GM12875 (cell line): ENCODE measurements around the gene CHTOP.

ENCODE experiments used
- H3K4me3 ChIP-seq: one replicate; pipeline ENCODE4 v1.5.1; 2011; ENCODE audit warnings: low read depth, low read length, control low read depth
- CTCF ChIP-seq: IDR thresholded peaks from 2 replicates; pipeline ENCODE4 v1.5.1; 2011; ENCODE audit warnings: low read depth, mild to moderate bottlenecking, control low read depth, inconsistent platforms, low read length, moderate library complexity, borderline replicate concordance; ENCODE audit not compliant: insufficient read depth

Gene CHTOP

GRCh38 chr1:153680120-153680403 is 46.2 kb downstream of the CHTOP start:
- no peak overlapping the region for H3K4me3 ChIP-seq
- TF ChIP-seq CTCF: no peak

GRCh38 chr1:153682730-153683129 is 48.9 kb downstream of the CHTOP start:
- no peak overlapping the region for H3K4me3 ChIP-seq
- TF ChIP-seq CTCF: no peak

GRCh38 chr1:153683854-153684253 is 50.0 kb downstream of the CHTOP start:
- TF ChIP-seq CTCF: no peak
- no peak overlapping the region for H3K4me3 ChIP-seq

GRCh38 chr1:153684892-153685291 is 51.0 kb downstream of the CHTOP start:
- no peak for TF ChIP-seq CTCF
- no peak overlapping the region for H3K4me3 ChIP-seq

GRCh38 chr1:153685544-153686340 is 51.9 kb downstream of the CHTOP start:
- H3K4me3 ChIP-seq: no peak overlapping the region
- TF ChIP-seq CTCF: no peak

GRCh38 chr1:153687346-153688125 is 53.7 kb downstream of the CHTOP start:
- H3K4me3 ChIP-seq: no peak overlapping the region
- TF ChIP-seq CTCF: no peak

- H3K4me3 ChIP-seq: no peak overlapping the region
- TF ChIP-seq CTCF: no peak
Observed at GRCh38 chr1:153688276-153688675, 54.4 kb downstream of the CHTOP start.
